ENCODE data around the gene ACOT13.

GRCh38 chr6:24650365-24650764, 16.5 kb upstream of the ACOT13 start:
- TF ChIP-seq ZNF274 (IDR thresholded peaks at IDR 0.05; ENCODE audit: low read depth, low read length) (no peak), YY1 (IDR thresholded peaks at IDR 0.05; ENCODE audit: insufficient read depth, insufficient read length) (no peak), SUZ12 (IDR thresholded peaks at IDR 0.05; ENCODE audit: extremely low read depth, insufficient read depth, insufficient read length) (no peak)
